Measurements from ENCODE around the gene FSHR. TPM values are rescaled to one million over a fixed set of nuclear protein-coding genes. Genes with fewer than 3 reads are reported as not detected.

Gene FSHR
- total RNA-seq, 2 donors from 2014 or later, result 13.6 TPM; not detected in 1

- Histone ChIP-seq H3K27ac (no peak overlapping the region), H3K9me3 (no peaks in the 10 kb centered on the region), H3K4me1 (replicated peaks) (no peaks in the 10 kb centered on the region), H3K27me3 (replicated peaks; ENCODE audit: insufficient read depth) (no peaks in the 10 kb centered on the region), H3K4me3 (no peak overlapping the region), H3K36me3 (no peaks in the 10 kb centered on the region)
- intact Hi-C loops (cut with DNase I), result no loop called here
- TF ChIP-seq POLR2A (IDR thresholded peaks at IDR 0.05) (no peak), CTCF (IDR thresholded peaks at IDR 0.05) (no peak), POLR2AphosphoS5 (IDR thresholded peaks at IDR 0.05) (no peak)
- no peak for DNase-seq (ENCODE audit: low spot score)
- WGBS, result 33% methylated on average over 2 of the region's 2 CpGs
Observed at GRCh38 chr2:49080681-49081080, 73.6 kb downstream of the FSHR start.

- 70% methylated on average over 2 of the region's 2 CpGs for WGBS
- DNase-seq (ENCODE audit: low spot score), result no peak
- H3K9me3 ChIP-seq, result no peaks in the 10 kb centered on the region
- H3K4me3 ChIP-seq, result no peak overlapping the region
- H3K36me3 ChIP-seq, result no peaks in the 10 kb centered on the region
- TF ChIP-seq POLR2A (IDR thresholded peaks at IDR 0.05), result no peak
- TF ChIP-seq CTCF (IDR thresholded peaks at IDR 0.05), result no peak
- no peak for TF ChIP-seq POLR2AphosphoS5 (IDR thresholded peaks at IDR 0.05)
- H3K4me1 ChIP-seq (replicated peaks), result no peaks in the 10 kb centered on the region
- intact Hi-C loops (cut with DNase I), result no loop called here
- H3K27ac ChIP-seq, result no peak overlapping the region
- no peaks in the 10 kb centered on the region for H3K27me3 ChIP-seq (replicated peaks; ENCODE audit: insufficient read depth)
Observed at GRCh38 chr2:49070716-49071115, 83.6 kb downstream of the FSHR start.

- TF ChIP-seq CTCF (IDR thresholded peaks at IDR 0.05), result no peak
- no peak for TF ChIP-seq POLR2A (IDR thresholded peaks at IDR 0.05)
- TF ChIP-seq POLR2AphosphoS5 (IDR thresholded peaks at IDR 0.05), result no peak
- H3K4me3 ChIP-seq, result no peak overlapping the region
- no peaks in the 10 kb centered on the region for H3K9me3 ChIP-seq
- H3K27ac ChIP-seq, result no peak overlapping the region
- no peaks in the 10 kb centered on the region for H3K4me1 ChIP-seq (replicated peaks)
- H3K27me3 ChIP-seq (replicated peaks; ENCODE audit: insufficient read depth), result no peaks in the 10 kb centered on the region
- DNase-seq (ENCODE audit: low spot score), result no peak
- intact Hi-C loops (cut with DNase I), result no loop called here
- WGBS, result 12% methylated on average over 1 of the region's 1 CpG
- no peaks in the 10 kb centered on the region for H3K36me3 ChIP-seq
Observed at GRCh38 chr2:49069829-49070228, 84.5 kb downstream of the FSHR start.

GRCh38 chr2:49068613-49069012 lies 85.7 kb downstream of the FSHR start:
- Histone ChIP-seq H3K4me1 (replicated peaks) (no peaks in the 10 kb centered on the region), H3K27me3 (replicated peaks; ENCODE audit: insufficient read depth) (no peaks in the 10 kb centered on the region), H3K27ac (no peak overlapping the region), H3K4me3 (no peak overlapping the region), H3K36me3 (no peaks in the 10 kb centered on the region), H3K9me3 (no peaks in the 10 kb centered on the region)
- DNase-seq (ENCODE audit: low spot score), result no peak
- TF ChIP-seq POLR2A (IDR thresholded peaks at IDR 0.05) (no peak), CTCF (IDR thresholded peaks at IDR 0.05) (no peak), POLR2AphosphoS5 (IDR thresholded peaks at IDR 0.05) (no peak)
- intact Hi-C loops (cut with DNase I), result no loop called here

GRCh38 chr2:49067971-49068370 lies 86.3 kb downstream of the FSHR start:
- intact Hi-C loops (cut with DNase I), result no loop called here
- no peak for DNase-seq (ENCODE audit: low spot score)
- Histone ChIP-seq H3K36me3 (no peaks in the 10 kb centered on the region), H3K27ac (no peak overlapping the region), H3K27me3 (replicated peaks; ENCODE audit: insufficient read depth) (no peaks in the 10 kb centered on the region), H3K9me3 (no peaks in the 10 kb centered on the region), H3K4me3 (no peak overlapping the region), H3K4me1 (replicated peaks) (no peaks in the 10 kb centered on the region)
- TF ChIP-seq CTCF (IDR thresholded peaks at IDR 0.05) (no peak), POLR2AphosphoS5 (IDR thresholded peaks at IDR 0.05) (no peak), POLR2A (IDR thresholded peaks at IDR 0.05) (no peak)
- WGBS, result 77% methylated on average over 2 of the region's 2 CpGs

Data from prostate gland (tissue), 2 donors.